SIG-M5 treated with dmso at 0.1 percent for 504 hours (cell line): ENCODE data around the gene SCARF1.
"Not testable (repeated sequence)": the region's sequence is repeated elsewhere in the genome, so short reads cannot be mapped to it uniquely, and the experiment has no call there.

ENCODE experiments used
- DNase-seq: peaks from one replicate; lab custom pipeline; 2025; ENCODE audit not compliant: unreplicated experiment; lab: John Stamatoyannopoulos, UW

SCARF1 gene

GRCh38 chr17:1645207-1646171, at the start of gene SCARF1:
TSS of gene SCARF1 (minus strand) at chr17:1645732. CDS start at chr17:1645697, 35 bp downstream.
- DNase-seq = no peak

GRCh38 chr17:1693339-1693738, 47.8 kb upstream of the SCARF1 start:
- no peak for DNase-seq

GRCh38 chr17:1690544-1691221, 45.2 kb upstream of the SCARF1 start:
- no peak for DNase-seq

GRCh38 chr17:1688405-1688804, 42.9 kb upstream of the SCARF1 start:
- not testable (repeated sequence) for DNase-seq

GRCh38 chr17:1686086-1686485, 40.6 kb upstream of the SCARF1 start:
- no peak for DNase-seq

GRCh38 chr17:1684378-1685189, 39.1 kb upstream of the SCARF1 start, which contains the start of gene PRPF8:
TSS of gene PRPF8 (minus strand) at chr17:1684867. CDS start at chr17:1684571, 296 bp downstream.
- peak; percentile 95 for DNase-seq

- DNase-seq = peak; percentile 83
Observed at GRCh38 chr17:1683459-1683858, 37.9 kb upstream of the SCARF1 start.

- DNase-seq = no peak
Observed at GRCh38 chr17:1676401-1676800, 30.9 kb upstream of the SCARF1 start.

- no peak for DNase-seq
Observed at GRCh38 chr17:1673041-1673785, 27.7 kb upstream of the SCARF1 start.

- not testable (repeated sequence) for DNase-seq
Observed at GRCh38 chr17:1663934-1664333, 18.4 kb upstream of the SCARF1 start.

GRCh38 chr17:1661045-1661444, 15.5 kb upstream of the SCARF1 start:
- DNase-seq = no peak

GRCh38 chr17:1658100-1658499, 12.6 kb upstream of the SCARF1 start:
- DNase-seq = no peak

- no peak for DNase-seq
Observed at GRCh38 chr17:1653735-1654134, 8.2 kb upstream of the SCARF1 start.

- DNase-seq = not testable (repeated sequence)
Observed at GRCh38 chr17:1652794-1653193, 7.3 kb upstream of the SCARF1 start.

GRCh38 chr17:1651559-1651844, 6.0 kb upstream of the SCARF1 start:
- no peak for DNase-seq

GRCh38 chr17:1650731-1651558, 5.4 kb upstream of the SCARF1 start:
- no peak for DNase-seq

- peak; percentile 61 for DNase-seq
Observed at GRCh38 chr17:1649844-1650501, 4.4 kb upstream of the SCARF1 start, which contains the start of gene RILP. TSS of gene RILP (minus strand) at chr17:1649866. CDS start at chr17:1649804, 62 bp downstream.

- DNase-seq = peak; percentile 72
Observed at GRCh38 chr17:1648963-1649843, 3.7 kb upstream of the SCARF1 start.
